Measurements from ENCODE around the gene AMZ2. TPM values are rescaled to one million over a fixed set of nuclear protein-coding genes. Genes with fewer than 3 reads are reported as not detected.
A peak's percentile ranks its signal among the peaks of the same experiment; 100 is the strongest.
"Not testable (repeated sequence)": the region's sequence is repeated elsewhere in the genome, so short reads cannot be mapped to it uniquely, and the experiment has no call there.

The AMZ2 gene
- total RNA-seq, 1 donor from 2014 or later, result 49.6 TPM

DNA sequence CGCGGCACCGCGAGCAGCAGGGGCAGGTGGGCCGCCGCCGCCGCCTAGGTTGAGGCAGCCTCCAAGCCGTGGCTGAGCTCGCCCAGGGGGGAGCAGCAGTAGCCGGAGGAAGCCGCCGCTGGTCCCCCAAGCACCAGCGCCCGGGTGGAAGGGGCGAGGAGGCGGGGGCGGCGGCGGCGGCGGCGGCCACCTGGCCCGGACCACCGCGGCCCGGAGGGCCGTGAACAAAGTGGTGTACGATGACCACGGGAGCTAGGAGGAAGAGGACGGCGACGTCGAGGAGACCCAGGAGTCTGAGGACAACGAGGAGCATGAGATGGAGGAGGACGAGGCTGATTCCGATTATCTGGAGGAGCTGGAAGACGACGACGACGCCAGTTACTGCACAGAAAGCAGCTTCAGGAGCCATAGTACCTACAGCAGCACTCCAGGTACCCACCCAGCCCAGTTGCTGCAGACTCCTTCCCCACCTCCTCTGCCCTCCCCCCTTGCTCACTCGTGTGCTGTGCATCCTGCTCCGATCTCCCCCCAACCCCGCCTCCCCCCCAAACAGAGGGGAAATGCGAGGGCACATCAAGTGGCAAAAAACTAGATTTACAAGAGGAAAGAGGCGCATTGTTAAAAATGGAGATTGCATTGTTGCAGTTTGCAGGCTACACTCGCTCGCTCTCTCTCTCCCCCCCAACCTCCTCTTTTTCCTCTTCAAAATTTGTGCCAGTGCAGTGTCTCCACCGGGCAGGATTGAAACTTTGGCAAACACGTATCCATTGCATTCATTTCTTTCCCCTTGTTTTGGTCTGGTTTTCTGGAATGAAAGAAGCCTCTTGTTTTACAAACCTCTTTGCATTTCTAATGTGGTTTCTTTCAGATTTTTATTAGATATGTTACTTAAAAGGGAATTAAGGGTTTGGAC is 41.8 kb upstream of the AMZ2 start:
- Histone ChIP-seq H3K4me3 (ENCODE audit: low read length in 3 of 3) (peak overlapping the region; percentile 71 to 83 (median 79)), H3K36me3 (ENCODE audit: control insufficient read depth in 3 of 3, insufficient read depth in 3 of 3, low read length in 3 of 3) (peaks cover 0 to 3% (median 3%) of the 10 kb centered on the region in 3 donors), H3K27ac (ENCODE audit: low read depth, low read length) (no peak overlapping the region), H3K4me1 (ENCODE audit: control insufficient read depth in 3 of 3, insufficient read depth in 3 of 3, low read length in 3 of 3) (peaks cover 2 to 4% (median 2%) of the 10 kb centered on the region in 3 donors), H3K27me3 (ENCODE audit: control insufficient read depth in 3 of 3, insufficient read depth in 3 of 3, low read length in 3 of 3) (no peaks in the 10 kb centered on the region), H3K9ac (ENCODE audit: low read depth in 1 of 3, low read length in 3 of 3) (peak overlapping the region in 2 of 3 donors; percentile 8 to 80), H3K9me3 (ENCODE audit: control insufficient read depth in 3 of 3, low read length in 3 of 3) (no peaks in the 10 kb centered on the region)

DNA sequence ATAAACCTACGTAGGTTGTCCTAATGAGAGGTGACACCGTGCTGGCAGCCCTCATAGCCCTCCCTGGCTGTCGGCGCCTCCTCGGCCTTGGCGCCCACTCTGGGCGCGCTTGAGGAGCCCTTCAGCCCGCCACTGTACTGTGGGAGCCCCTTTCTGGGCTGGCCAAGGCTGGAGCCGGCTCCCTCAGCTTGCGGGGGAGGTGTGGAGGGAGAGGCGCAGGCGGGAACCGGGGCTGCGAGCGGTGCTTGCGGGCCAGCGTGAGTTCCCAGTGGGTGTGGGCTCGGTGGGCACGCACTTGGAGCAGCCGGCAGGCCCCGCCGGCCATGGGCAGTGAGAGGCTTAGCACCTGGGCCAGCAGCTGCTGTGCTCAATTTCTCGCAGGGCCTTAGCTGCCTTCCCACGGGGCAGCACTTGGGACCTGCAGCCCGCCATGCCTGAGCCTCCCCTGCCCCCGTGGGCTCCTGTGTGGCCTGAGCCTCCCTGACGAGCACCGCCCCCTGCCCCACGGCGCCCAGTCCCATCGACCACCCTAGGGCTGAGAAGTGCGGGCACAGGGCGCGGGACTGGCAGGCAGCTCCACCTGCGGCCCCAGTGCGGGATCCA is 40.1 kb upstream of the AMZ2 start:
- Histone ChIP-seq H3K27ac (ENCODE audit: low read depth, low read length) (no peak overlapping the region), H3K36me3 (ENCODE audit: control insufficient read depth in 3 of 3, insufficient read depth in 3 of 3, low read length in 3 of 3) (peaks cover 0 to 3% (median 3%) of the 10 kb centered on the region in 3 donors), H3K4me3 (ENCODE audit: low read length in 3 of 3) (no peak overlapping the region), H3K9ac (ENCODE audit: low read depth in 1 of 3, low read length in 3 of 3) (no peak overlapping the region), H3K4me1 (ENCODE audit: control insufficient read depth in 3 of 3, insufficient read depth in 3 of 3, low read length in 3 of 3) (peaks cover 2 to 3% (median 2%) of the 10 kb centered on the region in 3 donors), H3K9me3 (ENCODE audit: control insufficient read depth in 3 of 3, low read length in 3 of 3) (no peaks in the 10 kb centered on the region), H3K27me3 (ENCODE audit: control insufficient read depth in 3 of 3, insufficient read depth in 3 of 3, low read length in 3 of 3) (no peaks in the 10 kb centered on the region)

DNA sequence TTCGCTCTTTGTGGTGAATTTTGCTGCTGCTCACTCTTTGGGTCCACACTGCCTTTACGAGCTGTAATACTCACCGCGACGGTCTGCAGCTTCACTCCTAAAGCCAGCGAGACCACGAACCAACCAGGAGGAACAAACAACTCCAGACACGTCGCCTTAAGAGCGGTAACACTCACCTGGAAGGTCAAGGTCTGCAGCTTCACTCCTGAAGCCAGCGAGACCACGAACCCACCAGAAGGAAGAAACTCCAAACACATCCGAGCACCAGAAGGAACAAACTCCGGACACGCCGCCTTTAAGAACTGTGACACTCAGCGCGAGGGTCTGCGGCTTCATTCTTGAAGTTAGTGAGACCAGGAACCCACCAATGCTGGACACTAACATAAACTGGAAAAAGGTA is 39.2 kb upstream of the AMZ2 start:
- not testable (repeated sequence) for H3K9ac ChIP-seq (ENCODE audit: low read depth in 1 of 3, low read length in 3 of 3); H3K4me1 ChIP-seq (ENCODE audit: control insufficient read depth in 3 of 3, insufficient read depth in 3 of 3, low read length in 3 of 3); H3K36me3 ChIP-seq (ENCODE audit: control insufficient read depth in 3 of 3, insufficient read depth in 3 of 3, low read length in 3 of 3); H3K9me3 ChIP-seq (ENCODE audit: control insufficient read depth in 3 of 3, low read length in 3 of 3); H3K27me3 ChIP-seq (ENCODE audit: control insufficient read depth in 3 of 3, insufficient read depth in 3 of 3, low read length in 3 of 3); H3K27ac ChIP-seq (ENCODE audit: low read depth, low read length); H3K4me3 ChIP-seq (ENCODE audit: low read length in 3 of 3)

GRCh38 chr17:68209191-68209900 is 38.5 kb upstream of the AMZ2 start:
- not testable (repeated sequence) for H3K27me3 ChIP-seq (ENCODE audit: control insufficient read depth in 3 of 3, insufficient read depth in 3 of 3, low read length in 3 of 3); H3K36me3 ChIP-seq (ENCODE audit: control insufficient read depth in 3 of 3, insufficient read depth in 3 of 3, low read length in 3 of 3); H3K4me3 ChIP-seq (ENCODE audit: low read length in 3 of 3); H3K9me3 ChIP-seq (ENCODE audit: control insufficient read depth in 3 of 3, low read length in 3 of 3); H3K27ac ChIP-seq (ENCODE audit: low read depth, low read length); H3K9ac ChIP-seq (ENCODE audit: low read depth in 1 of 3, low read length in 3 of 3); H3K4me1 ChIP-seq (ENCODE audit: control insufficient read depth in 3 of 3, insufficient read depth in 3 of 3, low read length in 3 of 3)

- H3K9ac ChIP-seq (ENCODE audit: low read depth in 1 of 3, low read length in 3 of 3), result no peak overlapping the region
- no peaks in the 10 kb centered on the region for H3K27me3 ChIP-seq (ENCODE audit: control insufficient read depth in 3 of 3, insufficient read depth in 3 of 3, low read length in 3 of 3)
- H3K4me1 ChIP-seq (ENCODE audit: control insufficient read depth in 3 of 3, insufficient read depth in 3 of 3, low read length in 3 of 3), result peaks cover 0 to 3% (median 2%) of the 10 kb centered on the region in 3 donors
- no peak overlapping the region for H3K4me3 ChIP-seq (ENCODE audit: low read length in 3 of 3)
- no peak overlapping the region for H3K27ac ChIP-seq (ENCODE audit: low read depth, low read length)
- H3K9me3 ChIP-seq (ENCODE audit: control insufficient read depth in 3 of 3, low read length in 3 of 3), result no peaks in the 10 kb centered on the region
- H3K36me3 ChIP-seq (ENCODE audit: control insufficient read depth in 3 of 3, insufficient read depth in 3 of 3, low read length in 3 of 3), result peaks cover 0 to 3% (median 3%) of the 10 kb centered on the region in 3 donors
These were observed 37.1 kb upstream of the AMZ2 start for GRCh38 chr17:68210570-68211315.

- H3K27me3 ChIP-seq (ENCODE audit: control insufficient read depth in 3 of 3, insufficient read depth in 3 of 3, low read length in 3 of 3); H3K9me3 ChIP-seq (ENCODE audit: control insufficient read depth in 3 of 3, low read length in 3 of 3); H3K4me1 ChIP-seq (ENCODE audit: control insufficient read depth in 3 of 3, insufficient read depth in 3 of 3, low read length in 3 of 3); H3K4me3 ChIP-seq (ENCODE audit: low read length in 3 of 3); H3K36me3 ChIP-seq (ENCODE audit: control insufficient read depth in 3 of 3, insufficient read depth in 3 of 3, low read length in 3 of 3); H3K9ac ChIP-seq (ENCODE audit: low read depth in 1 of 3, low read length in 3 of 3); H3K27ac ChIP-seq (ENCODE audit: low read depth, low read length): not testable (repeated sequence)
These were observed 34.1 kb upstream of the AMZ2 start for GRCh38 chr17:68213428-68214411.

DNA sequence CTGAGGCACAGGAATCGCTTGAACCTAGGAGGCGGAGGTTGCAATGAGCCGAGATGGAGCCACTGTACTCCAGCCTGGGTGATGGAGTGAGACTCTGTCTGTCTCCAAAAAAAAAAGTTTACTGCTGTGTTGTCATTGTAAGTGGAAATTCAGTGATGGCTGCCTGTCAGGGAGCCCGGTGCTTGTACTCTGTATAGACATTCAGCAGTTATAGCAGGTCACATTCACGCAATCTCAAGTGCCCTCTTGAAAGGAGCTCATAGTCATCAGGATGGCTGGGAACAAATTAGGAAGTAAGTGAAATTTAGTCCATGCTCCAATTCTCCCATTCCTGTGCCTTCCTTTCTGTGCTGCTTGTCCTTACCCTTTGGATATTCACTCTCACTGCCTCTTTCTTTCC is 32.4 kb upstream of the AMZ2 start:
- H3K9ac ChIP-seq (ENCODE audit: low read depth in 1 of 3, low read length in 3 of 3); H3K4me3 ChIP-seq (ENCODE audit: low read length in 3 of 3); H3K36me3 ChIP-seq (ENCODE audit: control insufficient read depth in 3 of 3, insufficient read depth in 3 of 3, low read length in 3 of 3); H3K27ac ChIP-seq (ENCODE audit: low read depth, low read length); H3K4me1 ChIP-seq (ENCODE audit: control insufficient read depth in 3 of 3, insufficient read depth in 3 of 3, low read length in 3 of 3); H3K9me3 ChIP-seq (ENCODE audit: control insufficient read depth in 3 of 3, low read length in 3 of 3); H3K27me3 ChIP-seq (ENCODE audit: control insufficient read depth in 3 of 3, insufficient read depth in 3 of 3, low read length in 3 of 3): not testable (repeated sequence)

DNA sequence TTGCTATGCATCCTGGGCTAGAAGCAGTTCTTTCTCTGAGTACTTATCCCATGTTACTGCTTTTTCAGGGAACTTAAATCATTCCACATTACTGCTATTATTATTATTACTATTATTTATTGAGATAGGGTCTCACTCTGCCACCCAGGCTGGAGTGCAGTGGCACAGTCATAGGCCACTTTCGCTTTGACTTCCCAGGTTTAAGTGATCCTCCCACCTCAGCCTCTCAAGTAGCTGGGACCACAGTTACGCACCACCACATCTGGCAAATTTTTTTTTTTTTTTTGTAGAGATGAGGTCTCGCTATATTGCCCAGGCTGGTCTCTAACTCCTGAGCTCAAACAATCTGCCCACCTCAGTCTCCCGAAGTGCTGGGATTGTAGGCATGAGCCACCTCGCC is 28.4 kb upstream of the AMZ2 start:
- not testable (repeated sequence) for H3K27ac ChIP-seq (ENCODE audit: low read depth, low read length); H3K9ac ChIP-seq (ENCODE audit: low read depth in 1 of 3, low read length in 3 of 3); H3K27me3 ChIP-seq (ENCODE audit: control insufficient read depth in 3 of 3, insufficient read depth in 3 of 3, low read length in 3 of 3); H3K9me3 ChIP-seq (ENCODE audit: control insufficient read depth in 3 of 3, low read length in 3 of 3); H3K4me1 ChIP-seq (ENCODE audit: control insufficient read depth in 3 of 3, insufficient read depth in 3 of 3, low read length in 3 of 3); H3K4me3 ChIP-seq (ENCODE audit: low read length in 3 of 3); H3K36me3 ChIP-seq (ENCODE audit: control insufficient read depth in 3 of 3, insufficient read depth in 3 of 3, low read length in 3 of 3)

DNA sequence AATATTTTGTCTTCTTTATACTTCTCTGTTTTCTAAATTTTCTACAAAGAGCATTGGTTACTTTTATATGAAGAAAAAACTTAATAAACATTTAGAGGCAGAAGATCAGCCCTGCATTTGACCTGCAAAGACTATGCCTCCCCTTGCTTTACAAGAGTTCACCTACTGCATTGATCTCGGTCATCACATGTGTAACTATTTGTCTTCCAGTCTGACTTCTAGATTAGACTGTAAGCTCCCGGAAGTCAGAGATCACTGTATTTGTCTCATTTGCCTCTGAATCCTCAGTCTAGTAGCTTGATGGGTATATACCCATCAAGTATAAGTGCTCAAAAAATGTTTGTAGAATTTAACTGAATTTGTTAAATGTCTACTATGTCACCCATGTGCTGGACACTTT is 27.7 kb upstream of the AMZ2 start:
- H3K4me3 ChIP-seq (ENCODE audit: low read length in 3 of 3); H3K9me3 ChIP-seq (ENCODE audit: control insufficient read depth in 3 of 3, low read length in 3 of 3); H3K27me3 ChIP-seq (ENCODE audit: control insufficient read depth in 3 of 3, insufficient read depth in 3 of 3, low read length in 3 of 3); H3K27ac ChIP-seq (ENCODE audit: low read depth, low read length); H3K4me1 ChIP-seq (ENCODE audit: control insufficient read depth in 3 of 3, insufficient read depth in 3 of 3, low read length in 3 of 3); H3K36me3 ChIP-seq (ENCODE audit: control insufficient read depth in 3 of 3, insufficient read depth in 3 of 3, low read length in 3 of 3); H3K9ac ChIP-seq (ENCODE audit: low read depth in 1 of 3, low read length in 3 of 3): not testable (repeated sequence)

Measured in skeletal muscle tissue (tissue), 4 donors.